Thyroid gland (tissue), 4 donors: Measurements from ENCODE around the gene PLCB4. TPM values are rescaled to one million over a fixed set of nuclear protein-coding genes. Genes with fewer than 3 reads are reported as not detected.

Experiments used
- DNase-seq, 2 donors: peaks; one replicate each; pipeline ENCODE4 v3.0.0-alpha.2; 2019
- H3K27ac ChIP-seq, 3 donors: fragments of 200-600 bp; sonication (generic); 1 replicate in 2 of 3; 2 replicates in 1 of 3; pipeline ENCODE4 v1.5.1; 2016 to 2019; ENCODE audit warnings: mild to moderate bottlenecking in 1 of 3, moderate library complexity in 1 of 3
- H3K27me3 ChIP-seq: fragments of 200-600 bp; sonication (generic); one replicate; pipeline ENCODE4 v1.5.1; 2019
- H3K36me3 ChIP-seq, 2 donors: fragments of 200-600 bp; sonication (generic); one replicate each; pipeline ENCODE4 v1.5.1; 2016 to 2019
- H3K4me1 ChIP-seq, 2 donors: fragments of 200-600 bp; sonication (generic); one replicate each; pipeline ENCODE4 v1.5.1; 2017 to 2019
- H3K4me3 ChIP-seq, 3 donors: fragments of 200-600 bp; sonication (generic); replicated peaks in 1 of 3; 1 replicate in 2 of 3; 2 replicates in 1 of 3; pipeline ENCODE4 v1.5.1; 2016; ENCODE audit warnings: mild to moderate bottlenecking in 1 of 3
- H3K9me3 ChIP-seq: fragments of 200-600 bp; sonication (generic); one replicate; pipeline ENCODE4 v1.5.1; 2017
- POLR2A ChIP-seq, 2 donors: fragments of 450-650 bp; IDR thresholded peaks; one replicate each; pipeline ENCODE4 v1.6.1; 2017; ENCODE audit warnings: antibody characterized with exemption in 2 of 2, mild to moderate bottlenecking in 2 of 2, moderate library complexity in 1 of 2
- WGBS, 2 donors: methylation state at CpG; one replicate each; pipeline ENCODE4 v1.1.5; 2017; 5-methylcytosine and 5-hydroxymethylcytosine counted together
- intact Hi-C: fragments of 100-400 bp; cut with DNase I; formaldehyde crosslinking; loops from one replicate; pipeline ENCODE4 v1.15.1; 2023
- total RNA-seq, 4 donors: library from RNA; depleted of rRNA; stranded (reverse); fragments of >200 nt; gene quantifications; one replicate each; pipeline ENCODE4 v1.2.3, GENCODE V29; 2016
- TF ChIP-seq, protein P1 (sequence below), 6 experiments: fragments of 200-600 bp in 3 of 6; fragments of 450-650 bp in 3 of 6; sonication (generic) in 3 of 6; IDR thresholded peaks; one replicate each; pipeline ENCODE4 v1.5.1; 2016 to 2019; ENCODE audit warnings: antibody characterized with exemption in 6 of 6, mild to moderate bottlenecking in 2 of 6, inconsistent platforms in 1 of 6, moderate library complexity in 1 of 6

The PLCB4 gene
- total RNA-seq, 4 donors from 2014 or later, result 50.9 to 77.9 (median 67.9) TPM

DNA sequence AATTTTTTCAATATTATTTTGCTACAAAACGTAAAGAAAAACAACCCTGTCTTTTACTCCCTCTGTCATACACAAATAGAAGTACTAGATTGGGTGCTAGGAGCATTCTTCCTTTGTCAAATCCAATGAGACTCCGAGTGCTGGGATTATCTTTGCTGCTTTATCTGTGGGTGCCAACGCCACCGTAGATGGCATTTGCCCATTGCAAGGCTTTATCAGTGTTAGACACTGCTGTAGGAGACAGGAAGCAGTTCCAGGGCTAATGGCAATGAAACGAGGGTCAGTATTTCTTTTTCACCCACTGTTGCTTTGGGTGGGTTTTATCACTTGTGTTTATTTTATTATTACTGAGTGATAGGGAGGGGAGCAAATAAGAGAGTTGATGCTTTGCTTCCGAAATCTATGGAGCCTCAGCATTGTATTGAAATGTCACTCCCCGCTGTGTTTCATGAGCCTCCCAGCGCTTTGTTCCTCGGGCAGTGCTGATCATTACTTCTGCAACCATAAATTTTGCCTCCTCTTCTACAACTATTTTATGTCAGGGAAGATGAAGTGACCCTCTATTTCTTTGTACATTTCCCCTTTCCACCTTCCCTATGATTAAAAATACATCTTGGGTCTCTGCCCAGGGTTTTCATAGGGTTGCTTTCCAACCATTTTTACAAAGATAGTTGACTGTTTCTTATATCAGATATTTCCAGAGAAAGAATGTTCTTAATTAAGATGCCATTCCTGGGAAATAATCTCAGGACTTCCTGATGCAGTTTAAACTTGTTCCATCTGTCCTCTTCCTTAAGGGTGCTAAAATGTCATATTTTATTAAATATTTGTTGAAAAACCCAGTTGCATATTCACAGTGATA lies 358.8 kb downstream of the PLCB4 start:
- intact Hi-C loops, result no loop called here
- H3K27me3 ChIP-seq, result no peaks in the 10 kb centered on the region
- no peak for TF ChIP-seq POLR2A (IDR thresholded peaks at IDR 0.05)
- TF ChIP-seq, protein P1, sequence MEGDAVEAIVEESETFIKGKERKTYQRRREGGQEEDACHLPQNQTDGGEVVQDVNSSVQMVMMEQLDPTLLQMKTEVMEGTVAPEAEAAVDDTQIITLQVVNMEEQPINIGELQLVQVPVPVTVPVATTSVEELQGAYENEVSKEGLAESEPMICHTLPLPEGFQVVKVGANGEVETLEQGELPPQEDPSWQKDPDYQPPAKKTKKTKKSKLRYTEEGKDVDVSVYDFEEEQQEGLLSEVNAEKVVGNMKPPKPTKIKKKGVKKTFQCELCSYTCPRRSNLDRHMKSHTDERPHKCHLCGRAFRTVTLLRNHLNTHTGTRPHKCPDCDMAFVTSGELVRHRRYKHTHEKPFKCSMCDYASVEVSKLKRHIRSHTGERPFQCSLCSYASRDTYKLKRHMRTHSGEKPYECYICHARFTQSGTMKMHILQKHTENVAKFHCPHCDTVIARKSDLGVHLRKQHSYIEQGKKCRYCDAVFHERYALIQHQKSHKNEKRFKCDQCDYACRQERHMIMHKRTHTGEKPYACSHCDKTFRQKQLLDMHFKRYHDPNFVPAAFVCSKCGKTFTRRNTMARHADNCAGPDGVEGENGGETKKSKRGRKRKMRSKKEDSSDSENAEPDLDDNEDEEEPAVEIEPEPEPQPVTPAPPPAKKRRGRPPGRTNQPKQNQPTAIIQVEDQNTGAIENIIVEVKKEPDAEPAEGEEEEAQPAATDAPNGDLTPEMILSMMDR (IDR thresholded peaks at IDR 0.05), result no peak
- no peak overlapping the region for H3K27ac ChIP-seq
- 87% methylated on average over 9 of the region's 9 CpGs for WGBS, 2 donors
- H3K4me3 ChIP-seq, result no peak overlapping the region
- DNase-seq, result no peak
- peaks cover 0 to 9% of the 10 kb centered on the region in 2 donors for H3K4me1 ChIP-seq
- H3K36me3 ChIP-seq, result peaks cover 3 to 4% of the 10 kb centered on the region in 2 donors
- H3K9me3 ChIP-seq, result no peaks in the 10 kb centered on the region

DNA sequence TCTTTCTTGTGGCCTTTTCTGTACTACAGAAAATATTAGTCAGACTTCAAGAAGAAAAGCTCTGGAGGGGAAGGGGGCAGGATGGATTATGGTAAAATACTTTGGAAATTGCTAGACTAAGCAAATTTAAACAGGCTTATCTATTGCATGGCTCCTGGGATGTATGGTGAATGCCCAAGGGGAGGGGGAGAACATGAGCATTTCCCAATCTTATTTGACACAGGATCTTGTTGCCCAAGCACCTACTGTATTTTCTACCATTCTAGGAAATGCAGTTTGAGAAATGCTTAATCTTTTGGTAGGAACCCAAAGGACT lies 359.4 kb downstream of the PLCB4 start:
- no peak overlapping the region for H3K27ac ChIP-seq
- intact Hi-C loops, result no loop called here
- peaks cover 0 to 3% of the 10 kb centered on the region in 2 donors for H3K4me1 ChIP-seq
- TF ChIP-seq, protein P1 (IDR thresholded peaks at IDR 0.05), result no peak
- no peak for TF ChIP-seq POLR2A (IDR thresholded peaks at IDR 0.05)
- H3K9me3 ChIP-seq, result no peaks in the 10 kb centered on the region
- H3K4me3 ChIP-seq, result no peak overlapping the region
- H3K27me3 ChIP-seq, result no peaks in the 10 kb centered on the region
- H3K36me3 ChIP-seq, result peaks cover 3 to 4% of the 10 kb centered on the region in 2 donors
- no peak for DNase-seq

DNA sequence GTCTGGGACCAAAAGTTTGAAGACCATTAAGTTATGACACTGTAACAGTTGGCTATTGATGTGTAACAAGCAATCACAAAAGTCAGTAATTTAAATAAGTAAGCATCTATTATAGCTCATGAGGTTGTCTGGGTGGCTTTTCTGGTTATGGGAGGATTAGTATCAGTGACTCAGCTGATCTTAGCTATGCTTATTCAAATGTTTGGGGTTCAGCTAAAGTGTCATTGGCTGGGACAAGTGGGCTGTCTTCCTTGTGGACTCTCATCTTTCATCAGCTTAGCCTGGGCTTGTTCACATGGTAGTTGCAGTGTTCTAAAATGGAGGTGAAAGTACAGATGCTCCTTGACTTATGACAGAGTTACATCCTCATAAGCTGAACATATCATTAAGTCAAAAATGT lies 370.9 kb downstream of the PLCB4 start:
- intact Hi-C loops, result no loop called here
- no peaks in the 10 kb centered on the region for H3K27me3 ChIP-seq
- H3K4me1 ChIP-seq, result no peaks in the 10 kb centered on the region
- H3K4me3 ChIP-seq, result no peak overlapping the region
- H3K36me3 ChIP-seq, result peaks cover 6 to 7% of the 10 kb centered on the region in 2 donors
- H3K27ac ChIP-seq, result no peak overlapping the region
- no peak for DNase-seq
- no peaks in the 10 kb centered on the region for H3K9me3 ChIP-seq
- TF ChIP-seq, protein P1 (IDR thresholded peaks at IDR 0.05), result no peak
- TF ChIP-seq POLR2A (IDR thresholded peaks at IDR 0.05), result no peak

DNA sequence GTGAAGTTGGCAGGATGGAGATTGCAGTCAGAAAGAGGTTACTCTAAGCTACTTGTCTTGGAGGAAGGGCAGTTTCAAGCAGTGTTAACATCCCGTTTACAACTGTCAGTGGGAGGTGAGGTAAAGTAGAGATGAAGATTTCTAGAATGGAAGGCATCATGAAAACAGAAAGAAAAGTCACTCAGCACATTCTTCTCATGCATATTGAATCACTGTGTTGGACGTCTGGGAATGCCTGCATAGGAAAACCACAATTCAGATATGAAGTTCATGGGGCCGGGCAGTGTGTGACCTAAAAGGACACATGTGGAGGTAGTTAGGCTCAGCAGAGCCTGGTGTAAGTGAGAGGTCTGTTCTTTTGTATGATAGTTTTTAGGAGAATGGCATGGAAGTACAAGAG lies 372.0 kb downstream of the PLCB4 start:
- Histone ChIP-seq H3K4me3 (no peak overlapping the region), H3K27me3 (no peaks in the 10 kb centered on the region), H3K36me3 (peaks cover 6 to 7% of the 10 kb centered on the region in 2 donors), H3K27ac (no peak overlapping the region), H3K9me3 (no peaks in the 10 kb centered on the region), H3K4me1 (no peaks in the 10 kb centered on the region)
- 86% methylated on average over 3 of the region's 3 CpGs for WGBS, 2 donors
- intact Hi-C loops, result no loop called here
- DNase-seq, result no peak
- TF ChIP-seq, protein P1 (IDR thresholded peaks at IDR 0.05), result no peak
- no peak for TF ChIP-seq POLR2A (IDR thresholded peaks at IDR 0.05)

DNA sequence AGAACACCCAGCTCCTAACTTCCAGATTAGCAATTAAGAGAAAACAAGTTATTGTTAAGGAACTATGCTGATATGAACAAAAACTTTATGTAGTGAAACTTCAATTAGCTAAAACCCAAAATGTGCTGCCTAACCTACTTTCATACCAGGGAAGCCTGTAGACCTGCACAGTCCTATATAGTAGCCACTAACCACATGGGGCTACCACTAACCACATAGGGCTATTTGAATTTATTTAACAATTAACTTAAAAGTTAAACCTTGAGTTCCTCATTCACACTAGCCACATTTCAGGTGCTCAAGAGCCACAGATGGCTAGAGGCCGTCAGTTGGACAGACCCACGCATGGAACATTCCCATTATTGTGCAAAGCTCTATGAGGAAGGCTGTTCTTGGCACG lies 373.1 kb downstream of the PLCB4 start:
- Histone ChIP-seq H3K27me3 (no peaks in the 10 kb centered on the region), H3K4me1 (no peaks in the 10 kb centered on the region), H3K4me3 (no peak overlapping the region), H3K36me3 (peaks cover 4 to 7% of the 10 kb centered on the region in 2 donors), H3K27ac (no peak overlapping the region), H3K9me3 (no peaks in the 10 kb centered on the region)
- intact Hi-C loops, result no loop called here
- DNase-seq, result no peak
- TF ChIP-seq, protein P1 (IDR thresholded peaks at IDR 0.05), result no peak
- TF ChIP-seq POLR2A (IDR thresholded peaks at IDR 0.05), result no peak
- 94 to 95% methylated on average over 3 of the region's 3 CpGs for WGBS, 2 donors
